Heart right ventricle (tissue), 16 donors: Measurements from ENCODE around the gene TMEM258. TPM values are rescaled to one million over a fixed set of nuclear protein-coding genes. Genes with fewer than 3 reads are reported as not detected.

Experiments
- ATAC-seq, 8 donors: fragments of 200-7000 bp; cut with Tn5 transposase; one replicate each; pipeline ENCODE4 v1.9.1; 2020; ENCODE audit warnings: mild to moderate bottlenecking in 8 of 8, moderate library complexity in 8 of 8, moderate number of reproducible peaks in 1 of 8
- DNase-seq, 2 donors: peaks; one replicate each; pipeline ENCODE4 v3.0.0-alpha.2; 2020
- H3K27ac ChIP-seq, 10 donors: fragments of 200-600 bp; sonication (generic) in 2 of 10; one replicate each; pipeline versions ENCODE4 v1.5.0 to v1.8.0; 2020 to 2022; ENCODE audit warnings: mild to moderate bottlenecking in 3 of 10
- H3K27me3 ChIP-seq, 7 donors: fragments of 200-600 bp; one replicate each; pipeline ENCODE4 v1.8.0; 2021 to 2022; ENCODE audit warnings: mild to moderate bottlenecking in 2 of 7
- H3K36me3 ChIP-seq, 9 donors: fragments of 200-600 bp; sonication (generic) in 1 of 9; one replicate each; pipeline versions ENCODE4 v1.5.0 to v1.8.0; 2020 to 2022; ENCODE audit warnings: mild to moderate bottlenecking in 2 of 9
- H3K4me1 ChIP-seq, 9 donors: fragments of 200-600 bp; sonication (generic) in 1 of 9; one replicate each; pipeline versions ENCODE4 v1.5.0 to v1.8.0; 2020 to 2022; ENCODE audit warnings: mild to moderate bottlenecking in 4 of 9
- H3K4me3 ChIP-seq, 10 donors: fragments of 200-600 bp; sonication (generic) in 2 of 10; one replicate each; pipeline versions ENCODE4 v1.5.0 to v1.8.0; 2020 to 2022; ENCODE audit warnings: mild to moderate bottlenecking in 7 of 10, moderate library complexity in 2 of 10
- H3K9me3 ChIP-seq, 11 donors: fragments of 200-600 bp in 10 of 11; sonication (generic) in 2 of 11; one replicate each; pipeline versions ENCODE4 v1.5.0 to v1.8.0; 2013 to 2022; ENCODE audit warnings: mild to moderate bottlenecking in 2 of 11, control low read depth in 1 of 11, moderate library complexity in 1 of 11
- CTCF ChIP-seq, 9 donors: fragments of 200-600 bp; sonication (generic) in 2 of 9; IDR thresholded peaks; one replicate each; pipeline versions ENCODE4 v1.5.0 to v1.8.0; 2021 to 2022; ENCODE audit warnings: antibody characterized with exemption in 9 of 9, mild to moderate bottlenecking in 5 of 9, moderate library complexity in 1 of 9
- WGBS, 2 donors: extraction: QIAGEN DNeasy Blood & Tissue Kit; methylation state at CpG; one replicate each; pipeline ENCODE4 v1.1.7; 2013; ENCODE audit warnings: inconsistent platforms in 1 of 2; 5-methylcytosine and 5-hydroxymethylcytosine counted together
- intact Hi-C, 10 donors: fragments of 100-400 bp; cut with DNase I; formaldehyde crosslinking; loops; one replicate each; pipeline versions ENCODE4 v1.11.1 to v1.14.2; 2022
- polyA plus RNA-seq, 2 donors: library from polyadenylated mRNA; stranded (reverse); fragments of 200-250 nt; gene quantifications; one replicate each; pipeline ENCODE4 v1.2.3, GENCODE V29; 2013
- total RNA-seq, 10 donors: library from RNA; stranded (reverse); fragmentation: NEBNext Ultra II Directional in 3 of 10; extraction: Animal tissue kit (Norgen Biotek cat#: 25700) in 3 of 10; gene quantifications; one replicate each; pipeline versions ENCODE4 v1.2.1 to v1.2.4, GENCODE V29; 2021 to 2023
- donor health status: Arrhythmogenic right ventricular cardiomyopathy.
- donor health status: ischemic (EF 13 %, LVEDD 7.1; RV severe dilation, severe dysfunction).
- donor health status: healthy with polysubstance abuse.
- donor health status: DM: no; HTN: yes; CAD: no.
- donor health status: DM: no; HTN: no; CAD: no.
- donor health status: ischemic (EF 25% LVEDD 6.9; RV normal size, moderate dysfunction).
- donor health status: ischemic (EF 25% LVEDD 5.7; RV mildly dilated, moderate dysfunction).
- donor health status: healthy.
- donor health status: DM: yes; HTN: yes; CAD: no.
- donor health status: Ischemic cardiomyopathy.
- donor health status: ischemic (EF 35%, LVEDD 5.7; RV mildly dilated, moderate dysfunction).
- donor health status: nonischemic (EF 11% LVEDD 7.7; RV severe dilation, severe dysfunction).
- donor health status: DM: yes; HTN: yes; CAD: no.
- donor health status: PGD.
- donor health status: ischemic (EF 29% LVEDD 5.4; RV normal size, mild dysfunction).
- donor health status: nonischemic (EF 23%, LVEDD 6.1; RV moderate dilation, normal function).

The TMEM258 gene
- total and polyA plus RNA-seq, 12 donors, result 80.7 to 273 (median 109) TPM

DNA sequence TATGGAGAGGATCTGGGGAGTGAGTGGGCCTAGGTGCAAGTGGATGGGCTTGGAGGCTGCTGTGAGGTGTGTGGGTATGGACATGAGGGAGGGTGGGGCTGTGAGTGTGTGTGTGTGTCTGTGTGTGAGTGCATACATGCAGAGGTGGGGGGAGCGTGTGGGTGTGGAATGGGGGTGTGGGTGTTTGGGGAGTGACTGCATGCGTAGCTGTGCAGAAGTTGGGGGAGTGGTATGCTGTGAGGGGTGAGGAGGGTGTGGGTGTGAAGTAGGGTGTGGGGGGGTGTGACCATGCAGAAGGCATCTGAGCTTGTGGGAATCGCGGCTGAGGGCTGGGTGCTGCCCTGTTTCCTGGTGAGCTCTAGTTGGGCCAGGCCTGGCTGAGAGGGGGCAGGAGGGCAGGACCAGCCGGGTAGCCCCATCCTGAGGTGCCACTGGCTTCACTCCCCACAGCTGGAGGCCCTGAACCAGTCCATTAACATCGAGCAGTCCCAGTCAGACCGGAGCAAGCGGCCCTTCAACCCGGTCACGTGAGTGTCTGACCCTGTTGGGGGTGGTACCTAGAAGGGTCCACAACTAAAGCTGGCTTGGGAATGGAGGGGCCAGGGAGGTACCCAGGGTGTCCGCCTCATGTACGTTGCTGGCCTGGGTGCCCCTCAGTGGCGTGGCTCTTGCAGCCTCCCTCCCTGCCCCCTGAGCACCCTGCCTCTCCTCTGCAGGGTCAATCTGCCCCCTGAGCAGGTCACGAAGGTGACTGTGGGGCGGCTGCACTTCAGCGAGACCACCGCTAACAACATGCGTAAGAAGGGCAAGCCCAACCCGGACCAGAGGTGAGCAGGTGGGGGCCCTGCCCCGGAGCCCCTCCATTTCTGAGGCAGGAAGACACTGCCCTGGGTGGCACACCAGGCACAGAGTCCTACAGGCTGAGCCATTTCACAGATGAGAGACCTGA lies 16.5 kb downstream of the TMEM258 start:
- Histone ChIP-seq H3K36me3 (no peaks in the 10 kb centered on the region), H3K9me3 (no peaks in the 10 kb centered on the region), H3K27ac (no peak overlapping the region), H3K27me3 (peaks cover 0 to 13% (median 0%) of the 10 kb centered on the region in 7 donors), H3K4me1 (peaks cover 0 to 22% (median 6%) of the 10 kb centered on the region in 9 donors), H3K4me3 (no peak overlapping the region)
- intact Hi-C loops, result no loop called here
- no peak for DNase-seq
- no peak for TF ChIP-seq CTCF (IDR thresholded peaks at IDR 0.05)
- ATAC-seq, result no peak
- WGBS, 2 donors, result 87 to 88% methylated on average over 20 of the region's 20 CpGs

- Histone ChIP-seq H3K27me3 (peaks cover 0 to 13% (median 0%) of the 10 kb centered on the region in 7 donors), H3K27ac (no peak overlapping the region), H3K9me3 (no peaks in the 10 kb centered on the region), H3K36me3 (no peaks in the 10 kb centered on the region), H3K4me1 (peaks cover 0 to 22% (median 6%) of the 10 kb centered on the region in 9 donors), H3K4me3 (no peak overlapping the region)
- ATAC-seq (no peak), DNase-seq (no peak)
- WGBS, 2 donors, result 91 to 99% methylated on average over 6 of the region's 6 CpGs
- intact Hi-C loops, result no loop called here
- TF ChIP-seq CTCF (IDR thresholded peaks at IDR 0.05), result no peak
These were observed 17.3 kb downstream of the TMEM258 start for GRCh38 chr11:61775106-61775505.

DNA sequence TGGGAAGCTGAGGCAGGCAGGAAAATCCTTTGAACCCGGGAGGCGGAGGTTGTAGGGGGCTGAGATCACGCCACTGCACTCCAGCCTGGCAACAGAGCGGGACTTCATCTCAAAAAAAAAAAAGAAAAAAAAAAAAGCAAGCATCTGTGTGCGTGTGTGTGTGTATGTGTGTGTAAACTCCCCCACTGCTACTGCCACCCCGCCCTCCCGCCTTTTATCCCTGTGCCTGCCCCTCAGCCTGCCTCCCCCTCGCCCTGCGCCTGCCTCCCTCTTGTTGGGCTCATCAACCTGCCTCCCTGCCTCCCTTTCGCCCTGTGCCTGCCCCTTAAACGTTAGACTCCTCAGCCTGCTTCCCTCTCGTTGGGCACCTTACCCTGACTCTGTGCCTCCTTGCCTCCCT lies 18.0 kb downstream of the TMEM258 start:
- ATAC-seq (no peak), DNase-seq (no peak)
- peaks cover 0 to 13% (median 0%) of the 10 kb centered on the region in 7 donors for H3K27me3 ChIP-seq
- H3K9me3 ChIP-seq, result no peaks in the 10 kb centered on the region
- no peak overlapping the region for H3K4me3 ChIP-seq
- intact Hi-C loops, result no loop called here
- H3K36me3 ChIP-seq, result no peaks in the 10 kb centered on the region
- no peak overlapping the region for H3K27ac ChIP-seq
- TF ChIP-seq CTCF (IDR thresholded peaks at IDR 0.05), result no peak
- 87 to 91% methylated on average over 12 of the region's 12 CpGs for WGBS, 2 donors
- peaks cover 0 to 22% (median 6%) of the 10 kb centered on the region in 9 donors for H3K4me1 ChIP-seq

- H3K9me3 ChIP-seq, result no peaks in the 10 kb centered on the region
- 87 to 89% methylated on average over 18 of the region's 18 CpGs for WGBS, 2 donors
- no peak for DNase-seq
- intact Hi-C loops, result no loop called here
- no peak overlapping the region for H3K4me3 ChIP-seq
- H3K27me3 ChIP-seq, result peaks cover 0 to 13% (median 0%) of the 10 kb centered on the region in 7 donors
- no peak for ATAC-seq
- no peak for TF ChIP-seq CTCF (IDR thresholded peaks at IDR 0.05)
- H3K4me1 ChIP-seq, result peaks cover 0 to 22% (median 6%) of the 10 kb centered on the region in 9 donors
- no peaks in the 10 kb centered on the region for H3K36me3 ChIP-seq
- H3K27ac ChIP-seq, result no peak overlapping the region
These were observed 18.6 kb downstream of the TMEM258 start for GRCh38 chr11:61773809-61774208.
